IMR-90 (cell line): ENCODE measurements around the gene CYP2R1. TPM values are rescaled to one million over a fixed set of nuclear protein-coding genes. Genes with fewer than 3 reads are reported as not detected.

Source experiments
- ATAC-seq: fragments of 200-7000 bp; cut with Tn5 transposase; 2 replicates; pipeline ENCODE4 v1.9.1; 2020; ENCODE audit warnings: low read depth, mild to moderate bottlenecking, moderate library complexity
- BruUV-seq: library from RNA; stranded (reverse); fragments of 400-500 nt; replicated peaks from 2 replicates; lab custom pipeline; 2021; lab: Mats Ljungman, UMichigan
- CTCF ChIA-PET: fragments of 300-600 bp; formaldehyde crosslinking; extraction: SDS; loops from one replicate; lab custom pipeline; 2021; ENCODE audit warnings: antibody characterized with exemption; lab: Yijun Ruan, JAX
- POLR2A ChIA-PET: fragments of 300-600 bp; sonication (Branson Sonifier 250); formaldehyde crosslinking; loops from one replicate; lab custom pipeline; 2022; ENCODE audit warnings: antibody characterized with exemption; ENCODE audit not compliant: unreplicated experiment; lab: Charles Lee
- DNase-seq: peaks from one replicate; pipeline ENCODE4 v3.0.0; 2013
- H2AFZ ChIP-seq: replicated peaks from 2 replicates; pipeline ENCODE3; 2013; ENCODE audit warnings: low read length, mild to moderate bottlenecking; ENCODE audit not compliant: poor library complexity
- H2AK5ac ChIP-seq: 2 replicates; pipeline ENCODE4 v1.6.1; 2013; ENCODE audit warnings: low read depth, low read length, inconsistent platforms
- H2AK9ac ChIP-seq: replicated peaks from 2 replicates; pipeline ENCODE3; 2013; ENCODE audit warnings: mild to moderate bottlenecking, low read depth, low read length, moderate library complexity; ENCODE audit not compliant: poor library complexity
- H2BK120ac ChIP-seq: 2 replicates; pipeline ENCODE4 v1.6.1; 2013; ENCODE audit warnings: low read depth, low read length, inconsistent platforms
- H2BK15ac ChIP-seq: 3 replicates; pipeline ENCODE4 v1.6.1; 2013; ENCODE audit warnings: low read depth, low read length, inconsistent platforms
- H2BK20ac ChIP-seq: 2 replicates; pipeline ENCODE4 v1.6.1; 2013; ENCODE audit warnings: low read depth, mild to moderate bottlenecking, inconsistent platforms, low read length, moderate library complexity
- H2BK5ac ChIP-seq: 2 replicates; pipeline ENCODE4 v1.6.1; 2013; ENCODE audit warnings: mild to moderate bottlenecking, low read depth, low read length, inconsistent platforms; ENCODE audit not compliant: poor library complexity, severe bottlenecking
- H3K14ac ChIP-seq: replicated peaks from 2 replicates; pipeline ENCODE4 v1.6.1; 2013; ENCODE audit warnings: low read depth, low read length, inconsistent platforms
- H3K18ac ChIP-seq: 2 replicates; pipeline ENCODE4 v1.6.1; 2013; ENCODE audit warnings: low read depth, low read length, control low read depth
- H3K23ac ChIP-seq: 2 replicates; pipeline ENCODE4 v1.6.1; 2013; ENCODE audit warnings: low read depth, low read length, inconsistent platforms
- H3K27ac ChIP-seq: 2 replicates; pipeline ENCODE4 v1.5.1; 2013; ENCODE audit warnings: mild to moderate bottlenecking, control low read depth, low read length; ENCODE audit not compliant: insufficient read depth
- H3K27me3 ChIP-seq: 2 replicates; pipeline ENCODE4 v1.6.1; 2013; ENCODE audit warnings: low read length; ENCODE audit not compliant: control insufficient read depth, insufficient read depth
- H3K36me3 ChIP-seq: 2 replicates; pipeline ENCODE4 v1.6.1; 2013; ENCODE audit warnings: low read length, mixed read lengths; ENCODE audit not compliant: control insufficient read depth, insufficient read depth
- H3K4ac ChIP-seq: 2 replicates; pipeline ENCODE4 v1.6.1; 2013; ENCODE audit warnings: low read depth, low read length, inconsistent platforms
- H3K4me1 ChIP-seq: 2 replicates; pipeline ENCODE4 v1.6.1; 2013; ENCODE audit warnings: low read length, mixed read lengths; ENCODE audit not compliant: control insufficient read depth, insufficient read depth
- H3K4me2 ChIP-seq: 2 replicates; pipeline ENCODE4 v1.6.1; 2013; ENCODE audit warnings: low read depth, mild to moderate bottlenecking, control low read depth, low read length, moderate library complexity
- H3K4me3 ChIP-seq: 2 replicates; pipeline ENCODE4 v1.5.1; 2013; ENCODE audit warnings: low read depth, mild to moderate bottlenecking, control low read depth, low read length, moderate library complexity; ENCODE audit not compliant: insufficient read depth
- H3K56ac ChIP-seq: 2 replicates; pipeline ENCODE4 v1.6.1; 2013; ENCODE audit warnings: low read length, inconsistent platforms; ENCODE audit not compliant: insufficient read depth; ENCODE audit errors: extremely low read depth
- H3K79me1 ChIP-seq, 2 experiments: 2 replicates each; pipeline ENCODE4 v1.6.1; 2013; ENCODE audit warnings: low read length in 2 of 2, inconsistent platforms in 1 of 2, low read depth in 1 of 2
- H3K9ac ChIP-seq: 2 replicates; pipeline ENCODE4 v1.6.1; 2013; ENCODE audit warnings: low read depth, low read length, control low read depth
- H3K9me1 ChIP-seq: 2 replicates; pipeline ENCODE4 v1.6.1; 2013; ENCODE audit warnings: low read length, inconsistent platforms; ENCODE audit not compliant: insufficient read depth
- H3K9me3 ChIP-seq: 2 replicates; pipeline ENCODE4 v1.6.1; 2013; ENCODE audit warnings: low read length; ENCODE audit not compliant: control insufficient read depth, insufficient read depth
- H4K20me1 ChIP-seq: 2 replicates; pipeline ENCODE4 v1.6.1; 2013; ENCODE audit warnings: low read length, inconsistent platforms; ENCODE audit not compliant: insufficient read depth
- H4K5ac ChIP-seq: 2 replicates; pipeline ENCODE4 v1.6.1; 2013; ENCODE audit warnings: mild to moderate bottlenecking, low read depth, low read length, control low read depth
- H4K8ac ChIP-seq, 2 experiments: 2 replicates each; pipeline ENCODE4 v1.6.1; 2013; ENCODE audit warnings: low read depth in 2 of 2, low read length in 2 of 2, control low read depth in 1 of 2, inconsistent platforms in 1 of 2
- H4K91ac ChIP-seq: 2 replicates; pipeline ENCODE4 v1.6.1; 2013; ENCODE audit warnings: low read depth, low read length, inconsistent platforms; ENCODE audit not compliant: insufficient read depth
- BHLHE40 ChIP-seq: fragments of 150-350 bp; IDR thresholded peaks from 2 replicates; pipeline ENCODE4 v1.6.1; 2016; ENCODE audit warnings: mild to moderate bottlenecking, low read depth, low read length
- CEBPB ChIP-seq: IDR thresholded peaks from 2 replicates; pipeline ENCODE4 v1.6.1; 2012; ENCODE audit warnings: low read depth, low read length, improper control_type of control experiment
- CHD1 ChIP-seq: IDR thresholded peaks from 2 replicates; pipeline ENCODE4 v1.6.1; 2012; ENCODE audit warnings: low read depth, low read length, improper control_type of control experiment
- FOS ChIP-seq: fragments of 150-350 bp; IDR thresholded peaks from 2 replicates; pipeline ENCODE4 v1.6.1; 2016; ENCODE audit warnings: low read depth, low read length
- MAFK ChIP-seq: IDR thresholded peaks from 2 replicates; pipeline ENCODE4 v1.6.1; 2012; ENCODE audit warnings: low read depth, low read length, improper control_type of control experiment
- MAZ ChIP-seq: IDR thresholded peaks from 2 replicates; pipeline ENCODE4 v1.6.1; 2012; ENCODE audit warnings: low read depth, mild to moderate bottlenecking, low read length, improper control_type of control experiment, moderate library complexity, borderline replicate concordance
- MXI1 ChIP-seq: IDR thresholded peaks from 2 replicates; pipeline ENCODE4 v1.6.1; 2012; ENCODE audit warnings: low read depth, mild to moderate bottlenecking, low read length, moderate library complexity, borderline replicate concordance
- NFE2L2 ChIP-seq: fragments of 150-350 bp; IDR thresholded peaks from 2 replicates; pipeline ENCODE4 v1.6.1; 2016; ENCODE audit warnings: low read depth, mild to moderate bottlenecking, low read length
- POLR2A ChIP-seq: IDR thresholded peaks from 2 replicates; pipeline ENCODE4 v1.6.1; 2012; ENCODE audit warnings: mild to moderate bottlenecking, low read depth, low read length
- RAD21 ChIP-seq: IDR thresholded peaks from 2 replicates; pipeline ENCODE4 v1.6.1; 2012; ENCODE audit warnings: low read length, improper control_type of control experiment
- RCOR1 ChIP-seq: IDR thresholded peaks from 2 replicates; pipeline ENCODE4 v1.6.1; 2012; ENCODE audit warnings: mild to moderate bottlenecking, low read length, improper control_type of control experiment; ENCODE audit not compliant: insufficient replicate concordance
- RFX5 ChIP-seq: IDR thresholded peaks from 2 replicates; pipeline ENCODE4 v1.8.0; 2012; ENCODE audit warnings: low read depth, mild to moderate bottlenecking, low read length, moderate library complexity
- SMC3 ChIP-seq: fragments of 150-350 bp; IDR thresholded peaks from 2 replicates; pipeline ENCODE4 v1.6.1; 2016; ENCODE audit warnings: low read depth, mild to moderate bottlenecking, antibody characterized with exemption, low read length, moderate library complexity
- WGBS, 2 experiments: methylation state at CpG; one replicate each; pipeline versions ENCODE4 v1.1.5 to v1.1.7; 2013; ENCODE audit warnings: missing lambda C conversion rate in 2 of 2; ENCODE audit not compliant: insufficient read length in 1 of 2; ENCODE audit errors: extremely low coverage in 2 of 2; 5-methylcytosine and 5-hydroxymethylcytosine counted together
- dilution Hi-C: fragments of 300-500 bp; cut with HindIII; formaldehyde crosslinking; loops from one replicate; pipeline ENCODE4 v1.14.3; 2018; ENCODE audit warnings: low sequenced_read_pairs; ENCODE audit not compliant: unreplicated experiment
- in situ Hi-C: fragments of 300-500 bp; cut with MboI; formaldehyde crosslinking; loops from 3 replicates; pipeline ENCODE4 v1.14.3; 2019; ENCODE audit warnings: low sequenced_read_pairs, inconsistent platforms, mixed read lengths
- intact Hi-C: fragments of 100-400 bp; cut with micrococcal nuclease; formaldehyde crosslinking; loops from 2 replicates; pipeline ENCODE4 v1.10.0; 2022
- polyA plus RNA-seq, 3 experiments: library from polyadenylated mRNA; depleted of rRNA; stranded (reverse); fragments of >200 nt; gene quantifications; 2 replicates each; pipeline ENCODE4 v1.2.3, GENCODE V29; 2012; ENCODE audit warnings: low replicate concordance in 1 of 3
- total RNA-seq: library from RNA; depleted of rRNA; stranded (reverse); fragments of >200 nt; gene quantifications from 2 replicates; pipeline ENCODE4 v1.2.3, GENCODE V29; 2012
- TF ChIP-seq, protein P1 (sequence below): fragments of 150-350 bp; IDR thresholded peaks from 2 replicates; pipeline ENCODE4 v1.6.1; 2016; ENCODE audit warnings: low read depth, mild to moderate bottlenecking, low read length, moderate library complexity, borderline replicate concordance
- TF ChIP-seq, protein P2 (sequence below): fragments of 150-350 bp; IDR thresholded peaks from 2 replicates; pipeline ENCODE4 v1.6.1; 2017; ENCODE audit warnings: mild to moderate bottlenecking, antibody characterized with exemption, low read length, low read depth
- TF ChIP-seq, protein P3 (sequence below): conservative IDR thresholded peaks from 2 replicates; pipeline ENCODE4 v1.5.1; 2012; ENCODE audit warnings: mild to moderate bottlenecking, low read depth, low read length, improper control_type of control experiment

The CYP2R1 gene
- total and polyA plus RNA-seq, 2 of the 4 experiments (the other 2 are of a cell fraction): 4.7 to 5.2 TPM

DNA sequence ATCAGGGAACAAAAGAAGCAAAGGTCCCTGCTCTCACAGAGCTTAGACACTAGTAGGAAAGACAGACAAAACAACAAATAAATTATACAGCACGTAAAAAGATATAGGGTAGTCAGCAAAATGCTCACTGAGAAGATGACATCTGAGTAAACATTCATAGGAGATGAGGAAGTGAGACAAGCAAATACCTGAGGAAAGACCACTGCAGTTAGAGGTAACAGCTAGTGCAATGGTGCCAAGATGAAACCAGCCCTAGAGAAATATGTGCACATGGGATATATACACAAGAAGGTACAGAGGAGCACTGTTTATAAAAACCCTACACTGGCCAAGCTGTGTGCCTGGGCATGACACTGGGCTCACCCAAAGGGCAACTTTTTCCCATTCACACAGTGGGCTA, 9.8 kb downstream of the CYP2R1 start:
- WGBS, 2 experiments: no CpG with 5 or more reads among the region's 1 CpG

More for the DNA sequence above, 9.8 kb downstream of the CYP2R1 start:
- H4K20me1 ChIP-seq: no peaks in the 10 kb centered on the region
- no peaks in the 10 kb centered on the region for H3K27me3 ChIP-seq
- H2BK15ac ChIP-seq: no peak overlapping the region
- H3K9me1 ChIP-seq: no peaks in the 10 kb centered on the region
- no TSS peak for BruUV-seq
- no peak overlapping the region for H3K14ac ChIP-seq
- H3K4me2 ChIP-seq: no peak overlapping the region
- no peaks in the 10 kb centered on the region for H3K79me1 ChIP-seq
- CTCF ChIA-PET: no interaction called here
- H4K5ac ChIP-seq: no peak overlapping the region
- H2AFZ ChIP-seq: no peak overlapping the region
- no peak overlapping the region for H4K91ac ChIP-seq
- no peak overlapping the region for H3K4me3 ChIP-seq
- H3K23ac ChIP-seq: no peak overlapping the region
- H2BK20ac ChIP-seq: no peak overlapping the region
- ATAC-seq (no peak), DNase-seq (no peak)
- TF ChIP-seq RFX5 (no peak), MXI1 (no peak), BHLHE40 (no peak), POLR2A (no peak), CEBPB (no peak), FOS (no peak), RCOR1 (no peak), CHD1 (no peak), SMC3 (no peak), MAZ (no peak), MAFK (no peak), RAD21 (no peak), NFE2L2 (no peak)
- TF ChIP-seq, protein P1, sequence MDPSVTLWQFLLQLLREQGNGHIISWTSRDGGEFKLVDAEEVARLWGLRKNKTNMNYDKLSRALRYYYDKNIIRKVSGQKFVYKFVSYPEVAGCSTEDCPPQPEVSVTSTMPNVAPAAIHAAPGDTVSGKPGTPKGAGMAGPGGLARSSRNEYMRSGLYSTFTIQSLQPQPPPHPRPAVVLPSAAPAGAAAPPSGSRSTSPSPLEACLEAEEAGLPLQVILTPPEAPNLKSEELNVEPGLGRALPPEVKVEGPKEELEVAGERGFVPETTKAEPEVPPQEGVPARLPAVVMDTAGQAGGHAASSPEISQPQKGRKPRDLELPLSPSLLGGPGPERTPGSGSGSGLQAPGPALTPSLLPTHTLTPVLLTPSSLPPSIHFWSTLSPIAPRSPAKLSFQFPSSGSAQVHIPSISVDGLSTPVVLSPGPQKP: no peak
- TF ChIP-seq, protein P2, sequence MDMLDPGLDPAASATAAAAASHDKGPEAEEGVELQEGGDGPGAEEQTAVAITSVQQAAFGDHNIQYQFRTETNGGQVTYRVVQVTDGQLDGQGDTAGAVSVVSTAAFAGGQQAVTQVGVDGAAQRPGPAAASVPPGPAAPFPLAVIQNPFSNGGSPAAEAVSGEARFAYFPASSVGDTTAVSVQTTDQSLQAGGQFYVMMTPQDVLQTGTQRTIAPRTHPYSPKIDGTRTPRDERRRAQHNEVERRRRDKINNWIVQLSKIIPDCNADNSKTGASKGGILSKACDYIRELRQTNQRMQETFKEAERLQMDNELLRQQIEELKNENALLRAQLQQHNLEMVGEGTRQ: no peak
- TF ChIP-seq, protein P3, sequence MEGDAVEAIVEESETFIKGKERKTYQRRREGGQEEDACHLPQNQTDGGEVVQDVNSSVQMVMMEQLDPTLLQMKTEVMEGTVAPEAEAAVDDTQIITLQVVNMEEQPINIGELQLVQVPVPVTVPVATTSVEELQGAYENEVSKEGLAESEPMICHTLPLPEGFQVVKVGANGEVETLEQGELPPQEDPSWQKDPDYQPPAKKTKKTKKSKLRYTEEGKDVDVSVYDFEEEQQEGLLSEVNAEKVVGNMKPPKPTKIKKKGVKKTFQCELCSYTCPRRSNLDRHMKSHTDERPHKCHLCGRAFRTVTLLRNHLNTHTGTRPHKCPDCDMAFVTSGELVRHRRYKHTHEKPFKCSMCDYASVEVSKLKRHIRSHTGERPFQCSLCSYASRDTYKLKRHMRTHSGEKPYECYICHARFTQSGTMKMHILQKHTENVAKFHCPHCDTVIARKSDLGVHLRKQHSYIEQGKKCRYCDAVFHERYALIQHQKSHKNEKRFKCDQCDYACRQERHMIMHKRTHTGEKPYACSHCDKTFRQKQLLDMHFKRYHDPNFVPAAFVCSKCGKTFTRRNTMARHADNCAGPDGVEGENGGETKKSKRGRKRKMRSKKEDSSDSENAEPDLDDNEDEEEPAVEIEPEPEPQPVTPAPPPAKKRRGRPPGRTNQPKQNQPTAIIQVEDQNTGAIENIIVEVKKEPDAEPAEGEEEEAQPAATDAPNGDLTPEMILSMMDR: no peak
- POLR2A ChIA-PET: no interaction called here
- H3K9ac ChIP-seq: no peak overlapping the region
- H4K8ac ChIP-seq: no peak overlapping the region
- H3K36me3 ChIP-seq: no peaks in the 10 kb centered on the region; the same call in 1 of the 2 replicates
- H2AK9ac ChIP-seq: no peak overlapping the region
- H2BK5ac ChIP-seq: no peak overlapping the region
- H3K4me1 ChIP-seq: no peaks in the 10 kb centered on the region
- no peaks in the 10 kb centered on the region for H3K9me3 ChIP-seq
- H3K4ac ChIP-seq: no peak overlapping the region
- H2AK5ac ChIP-seq: no peak overlapping the region
- H3K56ac ChIP-seq: no peak overlapping the region
- dilution Hi-C loops: no loop called here
- in situ Hi-C loops: loop anchor here (25.0 kb wide), 1 partner anchor 620 kb away; no protein-coding TSS in a partner anchor
- intact Hi-C loops: no loop called here
- no peak overlapping the region for H2BK120ac ChIP-seq
- no peak overlapping the region for H3K18ac ChIP-seq
- no peak overlapping the region for H3K27ac ChIP-seq
